Measurements from ENCODE around the gene DEAF1. TPM values are rescaled to one million over a fixed set of nuclear protein-coding genes. Genes with fewer than 3 reads are reported as not detected.

The DEAF1 gene
- total RNA-seq, 2 experiments from 2014 or later = 68.4 to 79.6 TPM

DNA sequence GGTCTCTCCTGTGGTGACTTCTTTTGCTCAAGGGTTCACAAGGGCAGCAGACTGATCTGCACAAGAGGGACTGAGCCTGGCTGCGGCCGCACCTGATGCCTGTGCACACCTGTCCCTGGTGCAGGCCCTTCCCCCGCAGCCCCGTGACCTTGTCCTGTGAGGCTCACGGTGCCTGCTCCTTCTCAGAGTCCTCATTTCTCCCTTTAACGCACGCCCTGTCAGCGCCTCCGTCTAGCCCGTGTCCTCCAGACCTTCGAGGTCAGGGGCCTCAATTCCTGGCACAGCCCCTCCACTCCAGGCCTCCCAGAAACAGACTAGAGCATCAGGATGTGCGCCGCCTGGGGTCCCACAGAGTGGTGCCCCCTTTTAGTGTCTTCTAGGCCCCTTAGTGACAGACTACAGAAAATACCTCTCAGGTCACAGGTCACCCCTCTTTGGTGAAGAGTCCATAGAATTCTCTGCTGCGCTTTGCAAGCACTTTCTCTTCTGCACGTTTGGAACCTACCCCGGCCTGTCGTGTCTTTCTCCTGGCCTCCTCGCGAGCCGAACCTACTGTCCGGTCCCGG lies 59.0 kb downstream of the DEAF1 start:
- H3K27ac Mint-ChIP-seq = no peak overlapping the region
- CTCF ChIA-PET = no interaction called here
- peaks cover 33% of the 10 kb centered on the region for H3K4me1 ChIP-seq (ENCODE audit: insufficient read depth, low read length)
- TF ChIP-seq, protein P1, sequence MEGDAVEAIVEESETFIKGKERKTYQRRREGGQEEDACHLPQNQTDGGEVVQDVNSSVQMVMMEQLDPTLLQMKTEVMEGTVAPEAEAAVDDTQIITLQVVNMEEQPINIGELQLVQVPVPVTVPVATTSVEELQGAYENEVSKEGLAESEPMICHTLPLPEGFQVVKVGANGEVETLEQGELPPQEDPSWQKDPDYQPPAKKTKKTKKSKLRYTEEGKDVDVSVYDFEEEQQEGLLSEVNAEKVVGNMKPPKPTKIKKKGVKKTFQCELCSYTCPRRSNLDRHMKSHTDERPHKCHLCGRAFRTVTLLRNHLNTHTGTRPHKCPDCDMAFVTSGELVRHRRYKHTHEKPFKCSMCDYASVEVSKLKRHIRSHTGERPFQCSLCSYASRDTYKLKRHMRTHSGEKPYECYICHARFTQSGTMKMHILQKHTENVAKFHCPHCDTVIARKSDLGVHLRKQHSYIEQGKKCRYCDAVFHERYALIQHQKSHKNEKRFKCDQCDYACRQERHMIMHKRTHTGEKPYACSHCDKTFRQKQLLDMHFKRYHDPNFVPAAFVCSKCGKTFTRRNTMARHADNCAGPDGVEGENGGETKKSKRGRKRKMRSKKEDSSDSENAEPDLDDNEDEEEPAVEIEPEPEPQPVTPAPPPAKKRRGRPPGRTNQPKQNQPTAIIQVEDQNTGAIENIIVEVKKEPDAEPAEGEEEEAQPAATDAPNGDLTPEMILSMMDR (IDR thresholded peaks at IDR 0.05) = no peak
- H3K4me3 ChIP-seq (ENCODE audit: low read length) = no peak overlapping the region
- H3K27me3 Mint-ChIP-seq = peaks cover 48% of the 10 kb centered on the region
- peaks cover 0 to 23% of the 10 kb centered on the region in 2 experiments for H3K9me3 ChIP-seq (ENCODE audit: control insufficient read depth in 1 of 2, insufficient read depth in 1 of 2, low read length in 2 of 2)
- H3K27me3 ChIP-seq (ENCODE audit: control insufficient read depth in 1 of 2, insufficient read depth in 2 of 2, low read length in 2 of 2) = peaks cover 29 to 32% of the 10 kb centered on the region in 2 experiments
- H3K4me3 Mint-ChIP-seq = no peak overlapping the region
- no peaks in the 10 kb centered on the region for H3K9me3 Mint-ChIP-seq
- peaks cover 12% of the 10 kb centered on the region for H3K4me1 Mint-ChIP-seq (ENCODE audit: low read depth)
- POLR2A ChIA-PET = interaction anchor here (1.0 kb wide), 2 partner anchors 59 to 112 kb away, joined by 3 read pairs; partner anchors contain the start of gene DEAF1
- intact Hi-C loops (cut with DNase I, micrococcal nuclease) = no loop called here
- H3K36me3 ChIP-seq (ENCODE audit: insufficient read depth, low read length) = no peaks in the 10 kb centered on the region
- ATAC-seq (ENCODE audit: poor library complexity) (no peak), DNase-seq (no peak)
- H3K36me3 Mint-ChIP-seq (ENCODE audit: low read depth) = no peaks in the 10 kb centered on the region
- H3K27ac ChIP-seq (ENCODE audit: low read depth in 1 of 2, low read length in 2 of 2) = no peak overlapping the region

DNA sequence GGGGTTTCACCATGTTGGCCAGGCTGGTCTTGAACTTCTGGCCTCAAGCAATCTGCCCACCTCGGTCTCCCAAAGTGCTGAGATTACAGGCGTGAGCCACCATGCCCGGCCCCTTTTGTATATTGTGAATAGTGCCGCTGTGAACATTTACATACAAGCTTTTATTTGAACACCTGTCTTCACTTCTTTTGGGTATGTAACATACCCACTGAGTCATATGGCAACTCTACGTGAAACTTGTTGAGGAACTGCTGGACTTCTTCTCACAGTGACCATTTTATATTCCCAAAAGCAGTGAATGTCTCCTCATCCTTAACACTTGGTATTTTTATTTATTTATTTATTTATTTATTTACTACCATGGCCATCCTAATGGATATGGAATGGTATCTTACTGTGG lies 64.2 kb downstream of the DEAF1 start:
- Mint-ChIP-seq H3K27me3 (peaks cover 40% of the 10 kb centered on the region), H3K36me3 (ENCODE audit: low read depth) (no peaks in the 10 kb centered on the region), H3K27ac (no peak overlapping the region), H3K9me3 (no peaks in the 10 kb centered on the region), H3K4me3 (no peak overlapping the region), H3K4me1 (ENCODE audit: low read depth) (peaks cover 16% of the 10 kb centered on the region)
- no peak overlapping the region for H3K4me3 ChIP-seq (ENCODE audit: low read length)
- peaks cover 0 to 20% of the 10 kb centered on the region in 2 experiments for H3K9me3 ChIP-seq (ENCODE audit: control insufficient read depth in 1 of 2, insufficient read depth in 1 of 2, low read length in 2 of 2)
- H3K4me1 ChIP-seq (ENCODE audit: insufficient read depth, low read length) = peaks cover 20% of the 10 kb centered on the region
- POLR2A ChIA-PET = no interaction called here
- TF ChIP-seq, protein P1 (IDR thresholded peaks at IDR 0.05) = no peak
- ATAC-seq (ENCODE audit: poor library complexity) (no peak), DNase-seq (no peak)
- CTCF ChIA-PET = no interaction called here
- no peak overlapping the region for H3K27ac ChIP-seq (ENCODE audit: low read depth in 1 of 2, low read length in 2 of 2)
- H3K36me3 ChIP-seq (ENCODE audit: insufficient read depth, low read length) = no peaks in the 10 kb centered on the region
- H3K27me3 ChIP-seq (ENCODE audit: control insufficient read depth in 1 of 2, insufficient read depth in 2 of 2, low read length in 2 of 2) = peaks cover 8 to 15% of the 10 kb centered on the region in 2 experiments
- intact Hi-C loops (cut with DNase I, micrococcal nuclease) = no loop called here

DNA sequence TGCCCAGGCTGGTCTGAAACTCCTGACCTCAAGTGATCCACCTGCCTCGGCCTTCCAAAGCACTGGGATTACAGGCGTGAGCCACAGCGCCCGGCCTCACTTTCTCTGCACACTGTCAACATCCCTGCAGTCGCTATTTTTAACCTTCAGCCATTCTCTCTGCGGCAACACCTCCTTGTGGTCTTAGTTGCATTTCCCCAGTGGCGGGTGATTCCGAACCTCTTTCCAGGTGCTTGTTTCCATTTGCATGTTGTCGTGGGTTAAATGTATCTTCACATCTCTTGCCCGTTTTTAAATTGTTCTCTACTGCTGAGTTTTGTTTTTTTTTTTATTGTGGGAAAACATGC lies 65.8 kb downstream of the DEAF1 start:
- Histone ChIP-seq H3K27me3 (ENCODE audit: control insufficient read depth in 1 of 2, insufficient read depth in 2 of 2, low read length in 2 of 2) (peaks cover 19 to 25% of the 10 kb centered on the region in 2 experiments), H3K4me1 (ENCODE audit: insufficient read depth, low read length) (peaks cover 22% of the 10 kb centered on the region), H3K36me3 (ENCODE audit: insufficient read depth, low read length) (no peaks in the 10 kb centered on the region), H3K9me3 (ENCODE audit: control insufficient read depth in 1 of 2, insufficient read depth in 1 of 2, low read length in 2 of 2) (peaks cover 0 to 19% of the 10 kb centered on the region in 2 experiments), H3K4me3 (ENCODE audit: low read length) (no peak overlapping the region), H3K27ac (ENCODE audit: low read depth in 1 of 2, low read length in 2 of 2) (no peak overlapping the region)
- intact Hi-C loops (cut with DNase I, micrococcal nuclease) = loop anchor here (1.0 to 2.0 kb wide), 2 partner anchors 74 kb away; no protein-coding TSS in a partner anchor
- Mint-ChIP-seq H3K27me3 (peaks cover 30% of the 10 kb centered on the region), H3K4me1 (ENCODE audit: low read depth) (peaks cover 16% of the 10 kb centered on the region), H3K36me3 (ENCODE audit: low read depth) (no peaks in the 10 kb centered on the region), H3K27ac (no peak overlapping the region), H3K9me3 (no peaks in the 10 kb centered on the region), H3K4me3 (no peak overlapping the region)
- peak in 4 of 14 experiments; percentile 37 to 57 (median 49) for DNase-seq
- peak; percentile 55 for ATAC-seq (ENCODE audit: poor library complexity)
- TF ChIP-seq, protein P1 (IDR thresholded peaks at IDR 0.05) = no peak
- ChIA-PET POLR2A (interaction anchor here (1.0 kb wide), 1 partner anchor 60 kb away, joined by 3 read pairs; no protein-coding TSS in a partner anchor), CTCF (interaction anchor here (1.5 kb wide), 1 partner anchor 69 kb away, joined by 3 read pairs; no protein-coding TSS in a partner anchor)

All from CD4-positive, alpha-beta T cell (primary cell).